ENCODE results near the gene KPNB1. TPM values are rescaled to one million over a fixed set of nuclear protein-coding genes. Genes with fewer than 3 reads are reported as not detected.

Gene KPNB1
- total RNA-seq, 1 donor from 2014 or later, result 365 TPM

GRCh38 chr17:47644324-47644723 is 5.4 kb upstream of the KPNB1 start:
- H3K27ac Mint-ChIP-seq, result no peak overlapping the region
- intact Hi-C loops (cut with micrococcal nuclease), result loop anchor here (10.0 kb wide), 1 partner anchor 460 kb away; the partner anchor contains the start of genes CBX1 and SNX11
- H3K4me1 Mint-ChIP-seq, result peaks cover 25% of the 10 kb centered on the region
- no peak for DNase-seq
- POLR2A ChIA-PET, result no interaction called here
- no peaks in the 10 kb centered on the region for H3K9me3 Mint-ChIP-seq
- no peak overlapping the region for H3K4me3 Mint-ChIP-seq
- H3K36me3 Mint-ChIP-seq (ENCODE audit: low read depth), result peaks cover 3% of the 10 kb centered on the region
- no peaks in the 10 kb centered on the region for H3K27me3 Mint-ChIP-seq
- ATAC-seq (ENCODE audit: low read depth), result no peak
- TF ChIP-seq CTCF (IDR thresholded peaks at IDR 0.05), result no peak
- CTCF ChIA-PET, result no interaction called here

- Mint-ChIP-seq H3K9me3 (no peaks in the 10 kb centered on the region), H3K4me3 (peak overlapping the region; percentile 99), H3K4me1 (peaks cover 56% of the 10 kb centered on the region), H3K27me3 (no peaks in the 10 kb centered on the region), H3K36me3 (ENCODE audit: low read depth) (peaks cover 46% of the 10 kb centered on the region), H3K27ac (peak overlapping the region; percentile 99)
- DNase-seq, result no peak
- intact Hi-C loops (cut with micrococcal nuclease), result loop anchor here (1.0 to 10.0 kb wide), 5 partner anchors 10 to 1712 kb away; partner anchors contain the start of genes CBX1, SNX11 and ZNF652
- no peak for TF ChIP-seq CTCF (IDR thresholded peaks at IDR 0.05)
- ATAC-seq (ENCODE audit: low read depth), result peak; percentile 10
- POLR2A ChIA-PET, result interaction anchor here (0.6 to 3.3 kb wide), 32 partner anchors 8 to 1455 kb away, joined by 3 to 84 read pairs (median 4); partner anchors contain the start of genes CDK5RAP3, EFCAB13, LRRC46 and MRPL10
- CTCF ChIA-PET, result interaction anchor here (0.8 to 1.9 kb wide), 3 partner anchors 14 to 48 kb away, joined by 3 to 12 read pairs (median 7); no protein-coding TSS in a partner anchor
Measured at GRCh38 chr17:47649972-47650524, 329 bp downstream of the KPNB1 start.

GRCh38 chr17:47650525-47651522 is 1.1 kb downstream of the KPNB1 start:
- POLR2A ChIA-PET, result interaction anchor here (0.6 to 3.3 kb wide), 27 partner anchors 9 to 1456 kb away, joined by 3 to 84 read pairs (median 4); partner anchors contain the start of genes ATP5MC1, CDK5RAP3, EFCAB13 and PNPO
- no peak for TF ChIP-seq CTCF (IDR thresholded peaks at IDR 0.05)

GRCh38 chr17:47651704-47652103 is 2.0 kb downstream of the KPNB1 start:
- intact Hi-C loops (cut with micrococcal nuclease), result loop anchor here (5.0 kb wide), 1 partner anchor 1711 kb away; the partner anchor contains the start of gene ZNF652
- no peaks in the 10 kb centered on the region for H3K27me3 Mint-ChIP-seq
- H3K9me3 Mint-ChIP-seq, result no peaks in the 10 kb centered on the region
- DNase-seq (no peak), ATAC-seq (ENCODE audit: low read depth) (no peak)
- peaks cover 61% of the 10 kb centered on the region for H3K36me3 Mint-ChIP-seq (ENCODE audit: low read depth)
- peaks cover 66% of the 10 kb centered on the region for H3K4me1 Mint-ChIP-seq
- peak overlapping the region; percentile 51 for H3K27ac Mint-ChIP-seq
- ChIA-PET CTCF (interaction anchor here (0.7 kb wide), 1 partner anchor 12 kb away, joined by 4 read pairs; no protein-coding TSS in a partner anchor), POLR2A (interaction anchor here (0.6 to 3.3 kb wide), 5 partner anchors 11 to 1241 kb away, joined by 4 to 84 read pairs (median 6); partner anchors contain the start of genes ATP5MC1, EFCAB13 and SP6)
- TF ChIP-seq CTCF (IDR thresholded peaks at IDR 0.05), result no peak
- peak overlapping the region; percentile 46 for H3K4me3 Mint-ChIP-seq

More at GRCh38 chr17:47650525-47651522, 1.1 kb downstream of the KPNB1 start:
- DNase-seq, result peak; percentile 84
- Mint-ChIP-seq H3K4me3 (peak overlapping the region; percentile 99), H3K27ac (peak overlapping the region; percentile 89), H3K27me3 (no peaks in the 10 kb centered on the region), H3K4me1 (peaks cover 64% of the 10 kb centered on the region), H3K9me3 (no peaks in the 10 kb centered on the region), H3K36me3 (ENCODE audit: low read depth) (peaks cover 54% of the 10 kb centered on the region)
- CTCF ChIA-PET, result interaction anchor here (0.7 to 1.2 kb wide), 2 partner anchors 13 kb away, joined by 4 to 7 read pairs; no protein-coding TSS in a partner anchor
- ATAC-seq (ENCODE audit: low read depth), result peak; percentile 55
- intact Hi-C loops (cut with micrococcal nuclease), result loop anchor here (1.0 to 5.0 kb wide), 2 partner anchors 9 to 1711 kb away; partner anchors contain the start of gene ZNF652

Data from activated B cell treated with CpG ODN at 0.5 μM for 24 hours (primary cell).